Activated CD4-positive, alpha-beta T cell treated with anti-CD3 and anti-CD28 coated beads for 36 hours (primary cell): ENCODE measurements around the gene HOXD1. TPM values are rescaled to one million over a fixed set of nuclear protein-coding genes. Genes with fewer than 3 reads are reported as not detected.
A peak's percentile ranks its signal among the peaks of the same experiment; 100 is the strongest.

ENCODE experiments used
- ATAC-seq: fragments of 200-7000 bp; cut with Tn5 transposase; one replicate; pipeline ENCODE4 v1.10.0; 2021; ENCODE audit warnings: mild to moderate bottlenecking, moderate library complexity
- CTCF ChIA-PET: fragments of 350-600 bp; sonication (Branson Sonifier 250); formaldehyde crosslinking; loops from one replicate; lab custom pipeline; 2021; ENCODE audit warnings: antibody characterized with exemption; lab: Charles Lee
- POLR2A ChIA-PET: fragments of 350-600 bp; sonication (Branson Sonifier 250); formaldehyde crosslinking; loops from one replicate; lab custom pipeline; 2021; ENCODE audit warnings: antibody characterized with exemption, inconsistent platforms; lab: Charles Lee
- DNase-seq: peaks from one replicate; pipeline ENCODE4 v3.0.0-alpha.2; 2020
- H3K27ac Mint-ChIP-seq: one replicate; pipeline ENCODE4 v1.8.0; 2021; ENCODE audit warnings: mixed read lengths
- H3K27me3 Mint-ChIP-seq: one replicate; pipeline ENCODE4 v1.8.0; 2021; ENCODE audit warnings: mixed read lengths
- H3K36me3 Mint-ChIP-seq: one replicate; pipeline ENCODE4 v1.8.0; 2021; ENCODE audit warnings: low read depth, mixed read lengths
- H3K4me1 Mint-ChIP-seq: one replicate; pipeline ENCODE4 v1.8.0; 2021; ENCODE audit warnings: mixed read lengths
- H3K4me3 Mint-ChIP-seq: one replicate; pipeline ENCODE4 v1.8.0; 2021; ENCODE audit warnings: mild to moderate bottlenecking, moderate library complexity, mixed read lengths
- H3K9me3 Mint-ChIP-seq: one replicate; pipeline ENCODE4 v1.8.0; 2021; ENCODE audit warnings: low read depth, mixed read lengths
- intact Hi-C, 2 experiments: fragments of 100-400 bp; cut with DNase I in 1 of 2; cut with micrococcal nuclease in 1 of 2; formaldehyde crosslinking; loops; one replicate each; pipeline versions ENCODE4 v1.14.2 to v1.15.1; 2022 to 2024; cut with DNase I, micrococcal nuclease
- total RNA-seq, 2 experiments: library from RNA; stranded (reverse); gene quantifications; one replicate each; pipeline ENCODE4 v1.2.3, GENCODE V29; 2021

HOXD1 gene
- total RNA-seq, result not detected

DNA sequence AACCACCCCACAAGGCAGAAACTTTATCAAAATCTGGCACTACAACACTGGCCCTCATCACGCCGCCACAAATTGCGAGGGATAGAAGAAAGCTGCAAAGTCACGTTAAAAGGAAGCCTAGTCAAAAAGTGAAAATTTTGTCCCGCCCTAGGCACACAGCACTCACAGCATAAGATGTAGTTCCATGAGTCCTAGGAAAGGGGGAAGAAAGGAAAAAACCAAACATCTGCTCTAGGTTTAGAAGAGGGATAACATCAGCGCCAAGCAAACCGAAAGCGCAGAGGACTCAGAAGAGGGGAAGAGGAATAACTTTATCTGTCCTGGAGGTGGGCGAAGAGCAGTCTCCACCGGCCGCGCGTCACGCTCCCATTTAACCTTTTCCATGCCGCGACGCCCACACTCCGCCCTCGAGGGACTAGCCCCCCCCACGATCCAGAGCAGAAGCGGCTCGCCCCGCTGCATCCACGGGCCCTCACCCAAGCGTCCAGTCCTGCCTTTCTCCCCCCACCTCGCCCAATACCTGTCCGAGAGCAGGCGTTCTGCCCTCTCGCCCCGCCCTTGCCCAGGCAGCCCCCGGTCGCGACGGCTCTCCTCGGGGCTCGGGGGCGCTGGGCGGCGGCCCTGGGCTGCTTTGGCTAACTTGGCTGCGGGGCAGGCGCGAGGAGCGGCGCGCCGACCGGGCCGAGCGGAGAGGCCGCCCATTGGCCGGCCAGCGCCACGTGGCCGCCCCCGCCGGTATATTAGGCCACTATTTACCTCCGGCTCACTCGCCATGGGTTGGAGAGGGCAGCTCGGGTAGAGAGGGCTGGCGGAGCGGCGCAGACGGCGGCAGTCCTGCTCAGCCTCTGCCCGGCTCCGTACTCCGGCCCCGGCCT is at the start of gene HOXD1:
Gene HOXD1, plus strand, starts transcription at position 770 of the 875 bp plus-strand sequence. CDS start 134 bp downstream, outside the sequence.
- peak within 1 kb of the TSS; percentile 60 for H3K4me3 Mint-ChIP-seq
- intact Hi-C loops, result no loop called here
- ChIA-PET CTCF (interaction anchor here (0.6 to 1.3 kb wide), 4 partner anchors 13 to 1668 kb away, joined by 3 to 4 read pairs (median 4); no protein-coding TSS in a partner anchor), POLR2A (no interaction called here)
- peaks cover 62% of the 10 kb centered on the region for H3K27me3 Mint-ChIP-seq
- peaks cover 18% of the 10 kb centered on the region for H3K4me1 Mint-ChIP-seq
- H3K36me3 Mint-ChIP-seq, result no peaks in the 10 kb centered on the region
- H3K27ac Mint-ChIP-seq, result no peak within 1 kb of the TSS
- peak; percentile 29 for DNase-seq
- H3K9me3 Mint-ChIP-seq, result no peaks in the 10 kb centered on the region
- ATAC-seq, result peak; percentile 49

DNA sequence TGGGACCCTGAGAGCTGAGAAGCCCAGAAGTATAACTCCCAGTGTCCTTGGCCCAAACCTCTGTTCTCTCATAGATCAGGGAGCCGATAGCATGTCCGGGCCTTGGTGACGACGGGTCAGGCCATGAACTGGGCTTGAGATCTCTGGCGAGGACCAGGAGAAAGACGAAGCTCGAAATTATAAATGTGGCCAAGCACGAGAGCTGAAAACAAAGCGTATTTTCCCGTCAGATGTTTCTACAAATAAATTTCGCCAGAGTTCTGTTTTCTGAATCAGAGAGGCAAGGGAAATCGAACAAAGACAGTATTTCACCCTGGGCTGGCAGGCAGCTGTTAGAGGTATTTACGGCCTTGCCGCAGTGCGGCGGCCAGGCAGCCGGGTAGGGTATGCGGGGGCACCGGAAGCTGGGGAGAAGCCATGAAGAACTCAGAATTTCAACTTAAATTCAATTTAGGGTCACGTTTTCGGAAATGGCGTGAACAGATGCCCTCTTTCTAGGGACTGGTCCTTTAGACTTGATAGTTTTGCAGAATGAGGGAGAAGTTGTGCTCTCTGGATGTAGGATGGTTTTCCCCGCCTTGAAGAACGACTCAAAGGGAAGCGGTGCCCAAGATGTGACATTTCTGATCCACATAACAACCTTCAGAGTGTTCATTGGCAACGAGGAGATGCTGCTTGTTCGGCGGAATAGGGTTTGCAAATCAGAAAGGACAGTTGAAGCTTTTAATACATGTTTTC is 49.4 kb upstream of the HOXD1 start:
- Mint-ChIP-seq H3K4me3 (peak overlapping the region; percentile 24), H3K27me3 (peaks cover 79% of the 10 kb centered on the region), H3K4me1 (peaks cover 21% of the 10 kb centered on the region), H3K36me3 (no peaks in the 10 kb centered on the region), H3K27ac (no peak overlapping the region), H3K9me3 (peaks cover 3% of the 10 kb centered on the region)
- no peak for DNase-seq
- intact Hi-C loops, result loop anchor here in 1 of 2 experiments (5.0 kb wide), 1 partner anchor 33 kb away; no protein-coding TSS in a partner anchor
- POLR2A ChIA-PET, result no interaction called here
- ATAC-seq, result no peak
- CTCF ChIA-PET, result interaction anchor here (0.5 to 3.7 kb wide), 14 partner anchors 8 to 1009 kb away, joined by 3 to 59 read pairs (median 4); partner anchors contain the start of gene HOXD4

DNA sequence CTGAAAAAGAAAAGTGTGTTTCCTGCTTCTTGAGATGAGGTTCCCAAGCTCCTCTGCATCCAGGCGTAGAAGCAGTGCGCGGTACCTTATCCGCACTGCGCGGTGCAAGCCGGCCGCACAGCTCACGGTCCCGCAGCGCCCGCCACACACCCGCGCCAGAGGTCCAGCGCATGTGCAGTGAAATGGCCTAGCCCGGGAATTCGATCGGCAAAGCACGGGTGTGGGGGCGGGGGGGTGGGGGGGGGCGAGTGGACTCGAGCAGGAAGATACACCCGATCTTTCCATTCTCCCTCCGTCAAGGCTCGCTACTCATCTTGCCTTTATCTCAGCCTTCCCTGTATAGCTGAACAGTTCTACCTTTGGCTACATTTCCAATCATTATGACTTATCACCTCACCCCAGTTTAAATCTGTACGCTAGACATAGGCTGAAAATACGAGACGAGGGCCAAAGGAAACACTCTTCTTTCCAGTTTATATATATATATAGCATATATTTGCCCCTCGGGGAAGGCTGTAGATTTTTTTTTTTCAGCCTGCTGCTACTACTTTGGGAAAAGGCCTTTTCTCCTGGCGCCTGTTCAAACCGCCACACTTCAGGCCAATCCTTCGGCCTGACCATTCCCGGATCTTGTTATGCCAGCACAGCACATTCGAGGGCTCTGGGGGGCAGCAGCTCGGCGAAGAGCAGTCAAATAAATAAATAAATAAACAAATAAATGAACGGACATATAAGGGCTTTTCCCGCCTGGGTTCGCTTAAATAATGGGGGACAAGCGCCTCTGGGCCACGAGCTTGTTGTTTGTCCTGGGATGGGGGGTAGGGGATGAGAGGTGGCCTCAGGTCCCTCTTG is 48.6 kb upstream of the HOXD1 start:
- intact Hi-C loops, result loop anchor here (1.0 to 5.0 kb wide), 7 partner anchors 32 to 1007 kb away; no protein-coding TSS in a partner anchor

DNA sequence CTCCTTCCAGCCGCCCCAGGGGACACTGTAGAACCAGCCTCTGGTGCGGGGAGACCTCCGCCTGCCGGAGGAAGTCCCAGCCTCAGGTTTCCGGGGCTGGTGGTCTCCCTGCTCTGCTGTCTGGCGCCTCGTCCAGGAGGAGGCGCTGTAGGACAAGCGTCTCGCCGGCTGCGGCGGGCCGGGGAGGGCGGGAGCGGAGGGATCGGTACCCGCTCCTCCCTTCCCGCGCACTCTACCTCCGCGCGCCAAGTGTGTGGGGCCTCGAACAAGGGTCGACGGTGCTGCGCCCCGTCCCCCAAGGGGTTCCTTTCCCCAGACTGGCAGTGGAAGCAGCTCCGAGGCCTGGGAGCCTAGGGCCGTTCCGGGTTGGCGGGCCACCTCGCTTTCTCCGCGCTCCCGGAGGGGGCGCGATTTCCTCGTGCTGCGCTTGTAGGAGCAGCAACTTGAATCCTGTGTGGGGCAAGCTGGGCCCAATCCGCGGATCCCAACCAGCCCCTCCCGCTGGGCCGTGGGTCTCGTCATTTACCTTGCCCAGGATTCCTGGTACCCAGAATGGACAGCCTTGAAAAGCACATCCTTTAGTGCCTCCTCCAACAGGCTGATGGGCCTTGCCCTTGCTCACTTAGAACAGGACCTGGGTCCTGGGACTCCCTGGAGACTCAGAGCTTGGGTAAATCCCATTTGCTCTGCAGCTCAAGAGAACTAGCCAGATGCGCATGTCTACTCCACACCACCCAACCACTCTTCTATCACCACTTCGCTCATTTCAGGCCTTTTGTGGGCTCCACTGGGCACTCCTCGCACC is 47.8 kb upstream of the HOXD1 start:
- CTCF ChIA-PET, result interaction anchor here (0.6 to 3.7 kb wide), 24 partner anchors 9 to 1008 kb away, joined by 3 to 59 read pairs (median 6); partner anchors contain the start of gene HOXD4
- POLR2A ChIA-PET, result interaction anchor here (0.6 kb wide), 1 partner anchor 308 kb away, joined by 3 read pairs; no protein-coding TSS in a partner anchor

More for the DNA sequence above, 48.6 kb upstream of the HOXD1 start:
- peaks cover 21% of the 10 kb centered on the region for H3K4me1 Mint-ChIP-seq
- H3K27ac Mint-ChIP-seq, result no peak overlapping the region
- H3K9me3 Mint-ChIP-seq, result peaks cover 3% of the 10 kb centered on the region
- no peaks in the 10 kb centered on the region for H3K36me3 Mint-ChIP-seq
- peaks cover 78% of the 10 kb centered on the region for H3K27me3 Mint-ChIP-seq
- ChIA-PET POLR2A (interaction anchor here (0.6 kb wide), 1 partner anchor 308 kb away, joined by 3 read pairs; no protein-coding TSS in a partner anchor), CTCF (interaction anchor here (0.5 to 3.7 kb wide), 24 partner anchors 8 to 1009 kb away, joined by 3 to 59 read pairs (median 5); partner anchors contain the start of gene HOXD4)
- no peak for ATAC-seq
- DNase-seq, result no peak
- no peak overlapping the region for H3K4me3 Mint-ChIP-seq

DNA sequence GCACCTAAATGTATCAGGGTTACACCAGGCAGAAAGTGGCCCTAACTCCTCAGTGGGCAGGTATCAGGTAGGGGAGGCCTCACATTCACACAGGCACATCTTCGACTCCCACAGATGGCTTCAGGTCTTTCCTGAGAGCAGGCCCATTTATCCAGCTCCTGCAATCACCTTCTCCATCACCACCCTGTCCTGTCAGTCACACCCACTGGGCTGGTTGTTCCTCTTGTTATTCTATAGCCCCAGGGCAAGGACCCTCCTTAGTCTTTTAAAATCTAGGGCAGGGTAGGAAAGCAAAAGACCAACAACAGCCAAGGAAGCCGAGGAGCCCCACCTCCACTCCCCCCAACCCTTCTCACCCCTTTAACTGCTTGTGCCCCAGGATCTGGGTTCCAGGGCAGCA is 46.2 kb upstream of the HOXD1 start:
- ChIA-PET CTCF (interaction anchor here (3.0 kb wide), 1 partner anchor 510 kb away, joined by 12 read pairs; no protein-coding TSS in a partner anchor), POLR2A (no interaction called here)
- ATAC-seq, result no peak
- H3K27me3 Mint-ChIP-seq, result peaks cover 80% of the 10 kb centered on the region
- no peaks in the 10 kb centered on the region for H3K36me3 Mint-ChIP-seq
- H3K4me1 Mint-ChIP-seq, result peaks cover 10% of the 10 kb centered on the region
- peaks cover 3% of the 10 kb centered on the region for H3K9me3 Mint-ChIP-seq
- intact Hi-C loops, result loop anchor here in 1 of 2 experiments (5.0 kb wide), 2 partner anchors 675 to 1005 kb away; no protein-coding TSS in a partner anchor
- no peak overlapping the region for H3K4me3 Mint-ChIP-seq
- no peak overlapping the region for H3K27ac Mint-ChIP-seq
- DNase-seq, result no peak

More for the DNA sequence above, 47.8 kb upstream of the HOXD1 start:
- Mint-ChIP-seq H3K9me3 (peaks cover 3% of the 10 kb centered on the region), H3K27ac (no peak overlapping the region), H3K4me1 (peaks cover 17% of the 10 kb centered on the region), H3K4me3 (no peak overlapping the region), H3K27me3 (peaks cover 77% of the 10 kb centered on the region), H3K36me3 (no peaks in the 10 kb centered on the region)
- intact Hi-C loops, result loop anchor here (1.0 to 5.0 kb wide), 6 partner anchors 315 to 1007 kb away; no protein-coding TSS in a partner anchor
- ATAC-seq (peak; percentile 93), DNase-seq (peak; percentile 85)

DNA sequence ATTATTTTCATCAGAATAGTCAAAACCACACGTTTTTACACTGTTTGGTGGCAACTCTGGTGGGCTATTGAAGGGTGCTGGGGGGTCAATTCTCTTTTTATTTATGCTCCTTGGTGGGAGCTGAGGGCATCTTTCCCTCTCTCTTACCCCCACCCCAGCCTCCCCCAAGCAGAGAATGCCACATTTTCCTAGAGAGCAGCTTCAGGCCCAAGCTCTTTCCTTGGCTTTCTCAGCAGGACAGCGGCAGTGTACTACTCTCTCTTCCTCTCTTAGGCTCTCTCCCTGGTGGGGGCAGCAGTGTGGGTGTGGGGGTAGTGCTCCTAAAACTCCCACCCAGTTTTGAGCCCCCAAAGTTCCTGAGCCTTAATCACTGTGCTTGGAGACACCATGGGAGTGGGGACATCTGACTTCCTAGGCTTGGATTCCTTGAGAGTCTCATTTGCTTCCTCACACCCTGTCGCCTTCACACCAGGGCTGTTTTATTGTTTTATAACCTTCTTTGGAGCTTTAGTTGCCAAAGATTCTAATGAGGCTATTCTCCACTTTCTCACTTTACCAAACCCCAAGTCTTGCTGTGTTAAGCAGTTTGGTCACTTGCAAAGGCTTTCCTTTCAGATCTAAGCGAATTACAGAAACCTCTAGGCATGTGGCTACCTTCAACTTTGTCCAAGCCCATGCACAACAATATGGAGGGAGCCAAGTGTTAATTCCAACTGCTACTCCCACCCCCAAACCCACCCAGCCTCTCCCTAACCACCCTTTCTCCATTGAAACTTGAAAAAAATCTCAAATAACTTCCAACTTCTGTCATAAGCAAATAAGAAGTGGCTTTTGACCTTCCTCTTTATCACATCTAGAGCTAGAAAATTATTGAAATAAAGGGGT is 43.1 kb upstream of the HOXD1 start:
- ATAC-seq (no peak), DNase-seq (no peak)
- Mint-ChIP-seq H3K9me3 (no peaks in the 10 kb centered on the region), H3K36me3 (no peaks in the 10 kb centered on the region), H3K4me1 (peaks cover 5% of the 10 kb centered on the region), H3K27me3 (peaks cover 82% of the 10 kb centered on the region), H3K27ac (no peak overlapping the region), H3K4me3 (no peak overlapping the region)
- ChIA-PET CTCF (interaction anchor here (0.5 to 3.0 kb wide), 8 partner anchors 8 to 507 kb away, joined by 3 to 12 read pairs (median 4); partner anchors contain the start of gene HOXD8), POLR2A (interaction anchor here (0.6 kb wide), 1 partner anchor 27 kb away, joined by 4 read pairs; no protein-coding TSS in a partner anchor)
- intact Hi-C loops, result no loop called here

DNA sequence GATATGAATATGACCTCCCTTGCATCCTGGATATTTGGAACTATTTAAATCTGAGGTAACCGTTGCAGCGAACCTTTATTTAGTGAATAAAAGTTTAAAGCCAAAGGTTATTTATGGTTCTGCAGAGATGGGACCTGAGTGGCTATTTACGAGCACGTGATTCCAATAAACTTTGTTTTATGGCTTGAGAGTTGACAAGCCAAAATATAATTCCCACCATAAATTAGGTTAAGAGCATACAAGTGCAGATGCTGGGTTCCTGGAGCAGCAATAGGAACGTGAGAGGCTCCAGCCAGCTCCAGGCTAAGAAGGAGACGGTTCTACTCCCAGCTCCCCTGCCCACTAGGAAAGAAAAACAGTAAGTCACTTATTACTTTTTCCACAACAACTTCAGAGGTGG is 42.4 kb upstream of the HOXD1 start:
- peaks cover 6% of the 10 kb centered on the region for H3K4me1 Mint-ChIP-seq
- intact Hi-C loops, result no loop called here

DNA sequence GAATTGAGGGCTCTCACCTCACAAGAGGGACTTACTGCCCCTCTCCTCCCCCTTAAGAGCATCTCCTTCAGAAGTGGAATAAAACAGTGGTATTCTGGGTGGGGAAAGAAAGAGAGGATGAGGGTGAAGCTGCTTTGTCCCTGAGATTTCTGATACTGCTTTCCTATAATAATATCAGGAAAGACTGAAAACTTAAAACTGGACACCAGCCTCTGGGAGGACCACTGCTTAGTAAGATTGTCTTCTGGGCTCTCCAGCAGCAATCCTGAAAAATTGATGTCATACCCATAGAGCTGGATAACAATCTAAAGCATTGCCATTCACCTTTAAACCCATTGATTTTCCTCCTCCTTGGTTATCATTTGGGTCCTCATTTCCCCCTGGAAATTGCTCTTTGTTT is 41.8 kb upstream of the HOXD1 start:
- H3K4me1 Mint-ChIP-seq, result peaks cover 6% of the 10 kb centered on the region
- intact Hi-C loops, result no loop called here
- CTCF ChIA-PET, result interaction anchor here (0.6 to 2.6 kb wide), 2 partner anchors 20 to 1143 kb away, joined by 3 to 9 read pairs; no protein-coding TSS in a partner anchor
- no peak overlapping the region for H3K4me3 Mint-ChIP-seq
- no peak for DNase-seq
- H3K27ac Mint-ChIP-seq, result no peak overlapping the region
- H3K36me3 Mint-ChIP-seq, result no peaks in the 10 kb centered on the region
- peaks cover 86% of the 10 kb centered on the region for H3K27me3 Mint-ChIP-seq
- H3K9me3 Mint-ChIP-seq, result no peaks in the 10 kb centered on the region
- ATAC-seq, result no peak
- POLR2A ChIA-PET, result no interaction called here

More for the DNA sequence above, 42.4 kb upstream of the HOXD1 start:
- Mint-ChIP-seq H3K27ac (no peak overlapping the region), H3K27me3 (peaks cover 87% of the 10 kb centered on the region), H3K36me3 (no peaks in the 10 kb centered on the region), H3K9me3 (no peaks in the 10 kb centered on the region), H3K4me3 (no peak overlapping the region)
- ChIA-PET CTCF (interaction anchor here (0.5 to 2.6 kb wide), 3 partner anchors 11 to 19 kb away, joined by 3 to 9 read pairs (median 8); no protein-coding TSS in a partner anchor), POLR2A (no interaction called here)
- ATAC-seq (no peak), DNase-seq (no peak)

DNA sequence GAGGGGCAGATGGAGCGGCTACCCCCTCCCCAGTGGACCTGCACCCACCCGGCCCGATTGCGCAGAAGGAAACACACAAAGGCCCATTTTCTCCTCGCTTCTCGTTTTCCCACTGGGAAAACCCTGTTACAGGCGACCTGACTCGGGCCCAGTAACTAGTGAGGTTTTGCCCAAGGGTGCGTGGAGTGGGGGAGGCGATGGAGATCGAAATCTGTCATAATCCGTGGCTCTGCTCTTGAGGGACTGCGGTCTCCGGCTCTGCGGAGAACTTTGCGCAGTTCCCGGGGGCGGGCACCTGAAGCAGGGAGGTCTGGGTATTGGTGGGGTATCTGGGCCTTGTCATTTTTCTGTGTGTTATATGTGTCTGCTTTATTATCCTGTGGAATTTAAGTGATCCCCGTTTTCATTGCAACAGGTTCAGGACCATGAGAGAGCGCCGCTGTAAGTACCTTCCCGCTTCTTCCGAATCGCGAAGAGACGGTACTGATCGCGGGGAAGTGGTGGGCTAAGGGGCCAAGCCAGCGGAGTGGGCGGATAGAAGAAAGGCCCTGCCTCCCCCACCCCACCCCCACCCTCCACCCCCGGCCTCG is 41.2 kb upstream of the HOXD1 start:
- ATAC-seq (no peak), DNase-seq (no peak)
- ChIA-PET CTCF (interaction anchor here (0.6 to 2.6 kb wide), 3 partner anchors 21 to 1142 kb away, joined by 3 to 9 read pairs (median 3); no protein-coding TSS in a partner anchor), POLR2A (no interaction called here)
- Mint-ChIP-seq H3K4me3 (no peak overlapping the region), H3K27me3 (peaks cover 81% of the 10 kb centered on the region), H3K36me3 (no peaks in the 10 kb centered on the region), H3K9me3 (no peaks in the 10 kb centered on the region), H3K27ac (no peak overlapping the region), H3K4me1 (peaks cover 6% of the 10 kb centered on the region)
- intact Hi-C loops, result no loop called here
